HCT116 (cell line): ENCODE data around the gene UBR2. TPM values are rescaled to one million over a fixed set of nuclear protein-coding genes. Genes with fewer than 3 reads are reported as not detected.

Source experiments
- ATAC-seq: fragments of 200-7000 bp; cut with Tn5 transposase; 2 replicates; pipeline ENCODE4 v1.9.1; 2020; ENCODE audit warnings: mild to moderate bottlenecking, moderate library complexity
- BruUV-seq: library from RNA; stranded (reverse); fragments of 400-500 nt; replicated peaks from 2 replicates; lab custom pipeline; 2021; lab: Mats Ljungman, UMichigan
- CTCF ChIA-PET: fragments of 300-600 bp; sonication (Branson Sonifier 250); formaldehyde crosslinking; loops from one replicate; lab custom pipeline; 2021; ENCODE audit warnings: antibody characterized with exemption; lab: Charles Lee
- POLR2A ChIA-PET: fragments of 300-600, 350-600 bp; sonication (Branson Sonifier 250); formaldehyde crosslinking; loops from one replicate; lab custom pipeline; 2021; ENCODE audit warnings: antibody characterized with exemption; lab: Charles Lee
- RAD21 ChIA-PET, 2 experiments: fragments of 300-600 bp; sonication (Branson Sonifier 250); formaldehyde crosslinking; loops; one replicate each; lab custom pipeline; 2023; ENCODE audit warnings: low total read pairs in 2 of 2; ENCODE audit not compliant: uncharacterized antibody in 2 of 2, unreplicated experiment in 2 of 2, low non-redundant PET in 1 of 2; lab: Charles Lee
- DNase-seq: peaks from one replicate; pipeline ENCODE4 v3.0.0-alpha.2; 2010; ENCODE audit warnings: low read depth, low spot score
- H2AFZ ChIP-seq: fragments of 200-600 bp; shearing (Covaris generic), sonication (generic); 2 replicates; pipeline ENCODE4 v1.6.1; 2017; ENCODE audit warnings: low read depth, mixed run types, mixed read lengths, antibody characterized with exemption, low read length; ENCODE audit not compliant: poor library complexity, severe bottlenecking
- H3K27ac ChIP-seq: 2 replicates; pipeline ENCODE4 v1.5.1; 2012; ENCODE audit warnings: low read depth, low read length
- H3K27me3 ChIP-seq: fragments of 200-600 bp; sonication (generic); 2 replicates; pipeline ENCODE4 v1.6.1; 2016; ENCODE audit warnings: mixed run types, low read length, mixed read lengths; ENCODE audit not compliant: insufficient read depth
- H3K36me3 ChIP-seq, 2 experiments: fragments of 200-500 bp in 1 of 2; fragments of 200-600 bp in 1 of 2; sonication (Bioruptor generic) in 1 of 2; sonication (generic) in 1 of 2; 2 replicates each; pipeline versions ENCODE4 v1.5.1 to v1.6.1; 2014 to 2016; ENCODE audit warnings: low read length in 2 of 2, inconsistent platforms in 1 of 2, mixed read lengths in 1 of 2, mixed run types in 1 of 2; ENCODE audit not compliant: insufficient read depth in 2 of 2, control insufficient read depth in 1 of 2
- H3K4me1 ChIP-seq, 2 experiments: fragments of 200-600 bp in 1 of 2; sonication (generic) in 1 of 2; 2 replicates each; pipeline versions ENCODE4 v1.5.1 to v1.6.1; 2012 to 2017; ENCODE audit warnings: low read length in 2 of 2, inconsistent platforms in 1 of 2, mild to moderate bottlenecking in 1 of 2, mixed read lengths in 1 of 2, mixed run types in 1 of 2, moderate library complexity in 1 of 2; ENCODE audit not compliant: insufficient read depth in 2 of 2, control insufficient read depth in 1 of 2
- H3K4me2 ChIP-seq: fragments of 200-600 bp; sonication (generic); 2 replicates; pipeline ENCODE4 v1.6.1; 2017; ENCODE audit warnings: mixed run types, low read length, mixed read lengths
- H3K4me3 ChIP-seq, 2 experiments: fragments of 200-600 bp in 1 of 2; sonication (generic) in 1 of 2; replicated peaks in 1 of 2; 2 replicates each; pipeline ENCODE4 v1.5.1; 2011 to 2016; ENCODE audit warnings: low read length in 2 of 2, control low read depth in 1 of 2, low read depth in 1 of 2, mild to moderate bottlenecking in 1 of 2, mixed read lengths in 1 of 2, mixed run types in 1 of 2
- H3K79me2 ChIP-seq: fragments of 200-600 bp; sonication (generic); 2 replicates; pipeline ENCODE4 v1.6.1; 2017; ENCODE audit warnings: mild to moderate bottlenecking, mixed run types, low read length, moderate library complexity, mixed read lengths; ENCODE audit not compliant: insufficient read depth
- H3K9ac ChIP-seq: fragments of 200-600 bp; sonication (generic); 2 replicates; pipeline ENCODE4 v1.6.1; 2016; ENCODE audit warnings: low read length, mixed read lengths
- H3K9me2 ChIP-seq: fragments of 200-600 bp; sonication (generic), shearing (Covaris generic); 2 replicates; pipeline ENCODE4 v1.6.1; 2017; ENCODE audit warnings: mixed run types, mild to moderate bottlenecking, moderate library complexity; ENCODE audit not compliant: insufficient read depth
- H3K9me3 ChIP-seq, 2 experiments: fragments of 200-500 bp in 1 of 2; fragments of 200-600 bp in 1 of 2; sonication (Bioruptor generic) in 1 of 2; sonication (generic) in 1 of 2; 2 replicates each; pipeline ENCODE4 v1.6.1; 2014 to 2017; ENCODE audit warnings: low read length in 2 of 2, mixed read lengths in 2 of 2, inconsistent platforms in 1 of 2, low read depth in 1 of 2, mild to moderate bottlenecking in 1 of 2, mixed run types in 1 of 2, moderate library complexity in 1 of 2; ENCODE audit not compliant: control insufficient read depth in 1 of 2, insufficient read depth in 1 of 2
- H4K20me1 ChIP-seq: fragments of 200-600 bp; sonication (generic), shearing (Covaris generic); 2 replicates; pipeline ENCODE4 v1.6.1; 2017; ENCODE audit warnings: mixed run types, mild to moderate bottlenecking, moderate library complexity; ENCODE audit not compliant: insufficient read depth
- CBX3 ChIP-seq: IDR thresholded peaks from 2 replicates; pipeline ENCODE4 v1.6.1; 2012; ENCODE audit warnings: low read depth
- CEBPB ChIP-seq: IDR thresholded peaks from 2 replicates; pipeline ENCODE4 v1.6.1; 2012; ENCODE audit warnings: low read depth
- ELF1 ChIP-seq: IDR thresholded peaks from 2 replicates; pipeline ENCODE4 v1.6.1; 2012; ENCODE audit warnings: low read depth, borderline replicate concordance
- EZH2 ChIP-seq: fragments of 200-600 bp; sonication (generic); IDR thresholded peaks from 2 replicates; pipeline ENCODE4 v1.6.1; 2017; ENCODE audit warnings: antibody characterized with exemption, mixed run types
- FOSL1 ChIP-seq: IDR thresholded peaks from 2 replicates; pipeline ENCODE4 v1.6.1; 2012; ENCODE audit warnings: low read depth
- JUND ChIP-seq: IDR thresholded peaks from 2 replicates; pipeline ENCODE4 v1.6.1; 2012
- POLR2AphosphoS5 ChIP-seq: IDR thresholded peaks from 2 replicates; pipeline ENCODE4 v1.6.1; 2011; ENCODE audit warnings: mild to moderate bottlenecking, low read depth, low read length, moderate library complexity
- RAD21 ChIP-seq: IDR thresholded peaks from 2 replicates; pipeline ENCODE4 v1.6.1; 2012; ENCODE audit warnings: low read depth, mild to moderate bottlenecking
- SIN3A ChIP-seq: IDR thresholded peaks from 2 replicates; pipeline ENCODE4 v1.6.1; 2012; ENCODE audit warnings: low read depth
- SP1 ChIP-seq: IDR thresholded peaks from 2 replicates; pipeline ENCODE4 v1.6.1; 2012; ENCODE audit warnings: low read depth
- SRF ChIP-seq: IDR thresholded peaks from 2 replicates; pipeline ENCODE4 v1.6.1; 2012; ENCODE audit warnings: low read depth
- YY1 ChIP-seq: IDR thresholded peaks from 2 replicates; pipeline ENCODE4 v1.6.1; 2011; ENCODE audit warnings: low read length, low read depth, moderate library complexity, mild to moderate bottlenecking; ENCODE audit not compliant: insufficient replicate concordance; ENCODE audit errors: extremely low read depth
- ZFX ChIP-seq: fragments of 450-650 bp; IDR thresholded peaks from 2 replicates; pipeline ENCODE4 v1.6.1; 2017
- ZNF274 ChIP-seq: fragments of 200-500 bp; sonication (Bioruptor generic); IDR thresholded peaks from 2 replicates; pipeline ENCODE4 v1.6.1; 2014; ENCODE audit warnings: mild to moderate bottlenecking, low read depth, low read length, inconsistent platforms
- intact Hi-C: fragments of 100-400 bp; cut with micrococcal nuclease; formaldehyde crosslinking; loops from 2 replicates; pipeline ENCODE4 v1.10.0; 2022
- total RNA-seq: library from RNA; stranded (reverse); gene quantifications from one replicate; pipeline ENCODE4 v1.2.1, GENCODE V29; 2021; ENCODE audit not compliant: unreplicated experiment
- TF ChIP-seq, protein P1 (sequence below): IDR thresholded peaks from 2 replicates; pipeline ENCODE4 v1.6.1; 2011; ENCODE audit warnings: mild to moderate bottlenecking, low read length, moderate library complexity; ENCODE audit not compliant: insufficient replicate concordance; ENCODE audit errors: extremely low read depth
- TF ChIP-seq, protein P2 (sequence below), 3 experiments: fragments of 200-600 bp in 1 of 3; sonication (generic) in 1 of 3; IDR thresholded peaks in 2 of 3; conservative IDR thresholded peaks in 1 of 3; 2 replicates each; pipeline ENCODE4 v1.5.1; 2012 to 2017; ENCODE audit warnings: low read depth in 2 of 3, low read length in 2 of 3, antibody characterized with exemption in 1 of 3, borderline replicate concordance in 1 of 3, control low read depth in 1 of 3, mild to moderate bottlenecking in 1 of 3, mixed read lengths in 1 of 3, mixed run types in 1 of 3, moderate library complexity in 1 of 3; ENCODE audit not compliant: insufficient read depth in 1 of 3
- TF ChIP-seq, protein P3 (sequence below): IDR thresholded peaks from 2 replicates; pipeline ENCODE4 v1.6.1; 2012

UBR2 gene
- total RNA-seq, 1 experiment from 2014 or later = 20.5 TPM

DNA sequence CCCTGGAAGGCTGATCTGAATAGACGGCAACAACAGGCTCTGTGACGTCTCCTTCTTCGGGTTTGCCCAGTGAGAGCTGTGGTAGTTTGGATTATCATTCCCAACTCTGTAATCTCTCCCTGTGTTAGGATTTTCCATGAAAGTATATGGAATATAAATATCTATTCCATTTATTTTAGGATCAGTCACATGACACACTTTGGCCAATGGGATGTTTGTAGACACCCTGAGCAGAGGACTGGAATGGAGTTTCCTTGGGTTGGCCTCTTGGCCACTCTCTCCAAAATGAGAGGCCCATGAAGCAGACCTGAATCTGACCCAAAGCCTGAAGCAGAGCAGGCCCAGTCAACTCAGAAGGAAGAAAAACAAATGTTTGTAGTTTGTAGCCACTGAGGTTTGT is 37.2 kb upstream of the UBR2 start (continued):
- TF ChIP-seq, protein P1, sequence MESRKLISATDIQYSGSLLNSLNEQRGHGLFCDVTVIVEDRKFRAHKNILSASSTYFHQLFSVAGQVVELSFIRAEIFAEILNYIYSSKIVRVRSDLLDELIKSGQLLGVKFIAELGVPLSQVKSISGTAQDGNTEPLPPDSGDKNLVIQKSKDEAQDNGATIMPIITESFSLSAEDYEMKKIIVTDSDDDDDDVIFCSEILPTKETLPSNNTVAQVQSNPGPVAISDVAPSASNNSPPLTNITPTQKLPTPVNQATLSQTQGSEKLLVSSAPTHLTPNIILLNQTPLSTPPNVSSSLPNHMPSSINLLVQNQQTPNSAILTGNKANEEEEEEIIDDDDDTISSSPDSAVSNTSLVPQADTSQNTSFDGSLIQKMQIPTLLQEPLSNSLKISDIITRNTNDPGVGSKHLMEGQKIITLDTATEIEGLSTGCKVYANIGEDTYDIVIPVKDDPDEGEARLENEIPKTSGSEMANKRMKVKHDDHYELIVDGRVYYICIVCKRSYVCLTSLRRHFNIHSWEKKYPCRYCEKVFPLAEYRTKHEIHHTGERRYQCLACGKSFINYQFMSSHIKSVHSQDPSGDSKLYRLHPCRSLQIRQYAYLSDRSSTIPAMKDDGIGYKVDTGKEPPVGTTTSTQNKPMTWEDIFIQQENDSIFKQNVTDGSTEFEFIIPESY = no peak
- no peak for TF ChIP-seq CEBPB

DNA sequence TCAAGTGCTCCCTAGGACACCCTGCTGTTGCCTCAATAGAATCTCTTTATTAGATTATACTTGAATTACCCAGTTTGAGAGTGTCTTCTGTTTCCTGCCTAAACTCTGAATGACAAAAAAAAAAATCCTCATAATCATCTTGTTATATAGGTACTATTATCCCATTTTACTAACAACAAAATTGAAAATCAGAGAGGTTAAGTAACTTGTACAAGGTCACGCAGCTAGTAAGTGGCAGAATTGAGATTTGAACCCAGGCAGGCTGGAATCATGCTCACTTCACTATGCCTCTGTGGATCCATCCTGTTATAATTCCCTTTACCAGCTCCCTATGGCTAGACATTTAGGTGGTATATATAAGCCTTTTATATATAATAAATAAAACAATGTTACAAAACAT is 36.6 kb upstream of the UBR2 start:
- H3K9ac ChIP-seq = no peak overlapping the region
- H4K20me1 ChIP-seq = no peaks in the 10 kb centered on the region
- no peaks in the 10 kb centered on the region for H3K27me3 ChIP-seq
- intact Hi-C loops = no loop called here
- ChIA-PET POLR2A (no interaction called here), RAD21 (no interaction called here), CTCF (interaction anchor here (1.4 kb wide), 1 partner anchor 20 kb away, joined by 3 read pairs; no protein-coding TSS in a partner anchor)
- no peaks in the 10 kb centered on the region for H3K36me3 ChIP-seq
- no peaks in the 10 kb centered on the region for H3K9me2 ChIP-seq
- H2AFZ ChIP-seq = peak overlapping the region; percentile 39
- ATAC-seq (no peak), DNase-seq (no peak)
- no peak for TF ChIP-seq CEBPB
- no peak for TF ChIP-seq EZH2
- TF ChIP-seq SP1 = no peak
- no peak for TF ChIP-seq ZFX
- TF ChIP-seq JUND = no peak
- TF ChIP-seq FOSL1 = no peak
- no peak for TF ChIP-seq RAD21
- no peak for TF ChIP-seq CBX3
- TF ChIP-seq POLR2AphosphoS5 = no peak
- TF ChIP-seq, protein P2, sequence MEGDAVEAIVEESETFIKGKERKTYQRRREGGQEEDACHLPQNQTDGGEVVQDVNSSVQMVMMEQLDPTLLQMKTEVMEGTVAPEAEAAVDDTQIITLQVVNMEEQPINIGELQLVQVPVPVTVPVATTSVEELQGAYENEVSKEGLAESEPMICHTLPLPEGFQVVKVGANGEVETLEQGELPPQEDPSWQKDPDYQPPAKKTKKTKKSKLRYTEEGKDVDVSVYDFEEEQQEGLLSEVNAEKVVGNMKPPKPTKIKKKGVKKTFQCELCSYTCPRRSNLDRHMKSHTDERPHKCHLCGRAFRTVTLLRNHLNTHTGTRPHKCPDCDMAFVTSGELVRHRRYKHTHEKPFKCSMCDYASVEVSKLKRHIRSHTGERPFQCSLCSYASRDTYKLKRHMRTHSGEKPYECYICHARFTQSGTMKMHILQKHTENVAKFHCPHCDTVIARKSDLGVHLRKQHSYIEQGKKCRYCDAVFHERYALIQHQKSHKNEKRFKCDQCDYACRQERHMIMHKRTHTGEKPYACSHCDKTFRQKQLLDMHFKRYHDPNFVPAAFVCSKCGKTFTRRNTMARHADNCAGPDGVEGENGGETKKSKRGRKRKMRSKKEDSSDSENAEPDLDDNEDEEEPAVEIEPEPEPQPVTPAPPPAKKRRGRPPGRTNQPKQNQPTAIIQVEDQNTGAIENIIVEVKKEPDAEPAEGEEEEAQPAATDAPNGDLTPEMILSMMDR (IDR thresholded peaks at IDR 0.05 in 2 of 3, conservative IDR thresholded peaks at IDR 0.05 in 1 of 3; ENCODE audit: borderline replicate concordance in 1 of 3, insufficient read depth in 1 of 3, low read depth in 2 of 3, low read length in 2 of 3) = no peak
- TF ChIP-seq ZNF274 = no peak
- no peak for TF ChIP-seq SIN3A
- TF ChIP-seq, protein P3, sequence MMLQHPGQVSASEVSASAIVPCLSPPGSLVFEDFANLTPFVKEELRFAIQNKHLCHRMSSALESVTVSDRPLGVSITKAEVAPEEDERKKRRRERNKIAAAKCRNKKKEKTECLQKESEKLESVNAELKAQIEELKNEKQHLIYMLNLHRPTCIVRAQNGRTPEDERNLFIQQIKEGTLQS = no peak
- no peak for TF ChIP-seq SRF
- TF ChIP-seq, protein P1 = no peak
- TF ChIP-seq YY1 = no peak
- no peak for TF ChIP-seq ELF1
- BruUV-seq = no TSS peak
- H3K27ac ChIP-seq = no peak overlapping the region
- H3K4me3 ChIP-seq = no peak overlapping the region
- no peaks in the 10 kb centered on the region for H3K4me1 ChIP-seq
- H3K9me3 ChIP-seq = no peaks in the 10 kb centered on the region
- H3K79me2 ChIP-seq = no peaks in the 10 kb centered on the region
- H3K4me2 ChIP-seq = no peak overlapping the region
